Measurements from ENCODE around the gene CCNL1. TPM values are rescaled to one million over a fixed set of nuclear protein-coding genes. Genes with fewer than 3 reads are reported as not detected.
A peak's percentile ranks its signal among the peaks of the same experiment; 100 is the strongest.

CCNL1 gene
- total RNA-seq, 2 donors from 2014 or later, result 303 to 324 TPM

- H3K4me1 Mint-ChIP-seq (ENCODE audit: low read depth in 2 of 2), result peaks cover 16% of the 10 kb centered on the region in 2 donors
- peaks cover 4% of the 10 kb centered on the region for H3K36me3 Mint-ChIP-seq
- DNase-seq (ENCODE audit: low spot score) (no peak), ATAC-seq (no peak)
- peak overlapping the region; percentile 62 to 81 for H3K27ac Mint-ChIP-seq
- peaks cover 5 to 9% of the 10 kb centered on the region in 2 donors for H3K27me3 Mint-ChIP-seq
- H3K4me3 Mint-ChIP-seq, result peak overlapping the region; percentile 48
- no peaks in the 10 kb centered on the region for H3K9me3 Mint-ChIP-seq
Observed at GRCh38 chr3:157120071-157120892, 39.7 kb downstream of the CCNL1 start.

GRCh38 chr3:157119369-157119951 lies 40.5 kb downstream of the CCNL1 start:
- peaks cover 10 to 16% of the 10 kb centered on the region in 2 donors for H3K4me1 Mint-ChIP-seq (ENCODE audit: low read depth in 2 of 2)
- DNase-seq (ENCODE audit: low spot score), result peak; percentile 85
- H3K9me3 Mint-ChIP-seq, result no peaks in the 10 kb centered on the region
- ATAC-seq, result peak; percentile 98 to 99
- H3K36me3 Mint-ChIP-seq, result peaks cover 4% of the 10 kb centered on the region
- H3K4me3 Mint-ChIP-seq, result peak overlapping the region; percentile 48
- H3K27ac Mint-ChIP-seq, result peak overlapping the region; percentile 62 to 81
- peaks cover 8 to 9% of the 10 kb centered on the region in 2 donors for H3K27me3 Mint-ChIP-seq

- no peak for ATAC-seq
- H3K4me3 Mint-ChIP-seq, result no peak overlapping the region
Observed at GRCh38 chr3:157117875-157118654, 41.9 kb downstream of the CCNL1 start.

GRCh38 chr3:157117206-157117605 lies 42.7 kb downstream of the CCNL1 start:
- Mint-ChIP-seq H3K4me3 (no peak overlapping the region), H3K36me3 (peaks cover 4% of the 10 kb centered on the region), H3K9me3 (no peaks in the 10 kb centered on the region), H3K4me1 (ENCODE audit: low read depth in 2 of 2) (peaks cover 10 to 16% of the 10 kb centered on the region in 2 donors), H3K27me3 (peaks cover 8 to 9% of the 10 kb centered on the region in 2 donors), H3K27ac (no peak overlapping the region)
- no peak for ATAC-seq
- DNase-seq (ENCODE audit: low spot score), result no peak

More at GRCh38 chr3:157117875-157118654, 41.9 kb downstream of the CCNL1 start:
- Mint-ChIP-seq H3K27me3 (peaks cover 8 to 9% of the 10 kb centered on the region in 2 donors), H3K27ac (peak overlapping the region in 1 of 2 donors; percentile 41), H3K4me1 (ENCODE audit: low read depth in 2 of 2) (peaks cover 10 to 16% of the 10 kb centered on the region in 2 donors), H3K36me3 (peaks cover 4% of the 10 kb centered on the region), H3K9me3 (no peaks in the 10 kb centered on the region)
- DNase-seq (ENCODE audit: low spot score), result no peak

GRCh38 chr3:157116017-157116416 lies 43.9 kb downstream of the CCNL1 start:
- Mint-ChIP-seq H3K27me3 (peaks cover 8 to 9% of the 10 kb centered on the region in 2 donors), H3K4me3 (no peak overlapping the region), H3K36me3 (peaks cover 4% of the 10 kb centered on the region), H3K9me3 (no peaks in the 10 kb centered on the region), H3K27ac (peak overlapping the region in 1 of 2 donors; percentile 52), H3K4me1 (ENCODE audit: low read depth in 2 of 2) (peaks cover 10 to 16% of the 10 kb centered on the region in 2 donors)
- DNase-seq (ENCODE audit: low spot score) (no peak), ATAC-seq (no peak)

GRCh38 chr3:157115069-157116006 lies 44.6 kb downstream of the CCNL1 start:
- ATAC-seq (no peak), DNase-seq (ENCODE audit: low spot score) (no peak)
- H3K27ac Mint-ChIP-seq, result peak overlapping the region in 1 of 2 donors; percentile 52
- no peak overlapping the region for H3K4me3 Mint-ChIP-seq
- no peaks in the 10 kb centered on the region for H3K9me3 Mint-ChIP-seq
- peaks cover 8 to 9% of the 10 kb centered on the region in 2 donors for H3K27me3 Mint-ChIP-seq
- peaks cover 4% of the 10 kb centered on the region for H3K36me3 Mint-ChIP-seq
- H3K4me1 Mint-ChIP-seq (ENCODE audit: low read depth in 2 of 2), result peaks cover 10 to 16% of the 10 kb centered on the region in 2 donors

GRCh38 chr3:157113832-157114505 lies 46.0 kb downstream of the CCNL1 start:
- no peak overlapping the region for H3K27ac Mint-ChIP-seq
- ATAC-seq (no peak), DNase-seq (ENCODE audit: low spot score) (no peak)
- H3K27me3 Mint-ChIP-seq, result peaks cover 8 to 9% of the 10 kb centered on the region in 2 donors
- no peaks in the 10 kb centered on the region for H3K36me3 Mint-ChIP-seq
- H3K4me3 Mint-ChIP-seq, result no peak overlapping the region
- peaks cover 0 to 4% of the 10 kb centered on the region in 2 donors for H3K4me1 Mint-ChIP-seq (ENCODE audit: low read depth in 2 of 2)
- H3K9me3 Mint-ChIP-seq, result no peaks in the 10 kb centered on the region

GRCh38 chr3:157112536-157112935 lies 47.4 kb downstream of the CCNL1 start:
- Mint-ChIP-seq H3K4me3 (no peak overlapping the region), H3K36me3 (no peaks in the 10 kb centered on the region), H3K4me1 (ENCODE audit: low read depth in 2 of 2) (no peaks in the 10 kb centered on the region), H3K27ac (no peak overlapping the region), H3K27me3 (peaks cover 8 to 9% of the 10 kb centered on the region in 2 donors), H3K9me3 (no peaks in the 10 kb centered on the region)
- DNase-seq (ENCODE audit: low spot score), result no peak
- ATAC-seq, result no peak

- Mint-ChIP-seq H3K4me3 (no peak overlapping the region), H3K9me3 (no peaks in the 10 kb centered on the region), H3K4me1 (ENCODE audit: low read depth in 2 of 2) (no peaks in the 10 kb centered on the region), H3K27ac (no peak overlapping the region), H3K27me3 (peaks cover 8 to 9% of the 10 kb centered on the region in 2 donors), H3K36me3 (no peaks in the 10 kb centered on the region)
- DNase-seq (ENCODE audit: low spot score) (no peak), ATAC-seq (no peak)
Observed at GRCh38 chr3:157111518-157111917, 48.4 kb downstream of the CCNL1 start.

GRCh38 chr3:157110761-157111278 lies 49.1 kb downstream of the CCNL1 start:
- Mint-ChIP-seq H3K4me3 (no peak overlapping the region), H3K4me1 (ENCODE audit: low read depth in 2 of 2) (no peaks in the 10 kb centered on the region), H3K9me3 (no peaks in the 10 kb centered on the region), H3K27me3 (peaks cover 2 to 4% of the 10 kb centered on the region in 2 donors), H3K36me3 (no peaks in the 10 kb centered on the region), H3K27ac (no peak overlapping the region)
- DNase-seq (ENCODE audit: low spot score), result no peak
- no peak for ATAC-seq

- no peak for ATAC-seq
- Mint-ChIP-seq H3K36me3 (no peaks in the 10 kb centered on the region), H3K4me3 (no peak overlapping the region), H3K4me1 (ENCODE audit: low read depth in 2 of 2) (peaks cover 1 to 6% of the 10 kb centered on the region in 2 donors), H3K9me3 (no peaks in the 10 kb centered on the region), H3K27ac (no peak overlapping the region), H3K27me3 (peaks cover 0 to 1% of the 10 kb centered on the region in 2 donors)
- DNase-seq (ENCODE audit: low spot score), result no peak
Observed at GRCh38 chr3:157109267-157110141, 50.4 kb downstream of the CCNL1 start.

Measured in natural killer cell treated with Interleukin-12 subunit alpha and Interleukin-12 subunit beta and Interleukin-15 and Interleukin-18, amount 100 ng/mL, for 72 hours (primary cell).